Heart right ventricle (tissue), 16 donors: ENCODE results near the gene FRMD8. TPM values are rescaled to one million over a fixed set of nuclear protein-coding genes. Genes with fewer than 3 reads are reported as not detected.

Experiments used
- ATAC-seq, 8 donors: fragments of 200-7000 bp; cut with Tn5 transposase; one replicate each; pipeline ENCODE4 v1.9.1; 2020; ENCODE audit warnings: mild to moderate bottlenecking in 8 of 8, moderate library complexity in 8 of 8, moderate number of reproducible peaks in 1 of 8
- DNase-seq, 2 donors: peaks; one replicate each; pipeline ENCODE4 v3.0.0-alpha.2; 2020
- H3K27ac ChIP-seq, 10 donors: fragments of 200-600 bp; sonication (generic) in 2 of 10; one replicate each; pipeline versions ENCODE4 v1.5.0 to v1.8.0; 2020 to 2022; ENCODE audit warnings: mild to moderate bottlenecking in 3 of 10
- H3K27me3 ChIP-seq, 7 donors: fragments of 200-600 bp; one replicate each; pipeline ENCODE4 v1.8.0; 2021 to 2022; ENCODE audit warnings: mild to moderate bottlenecking in 2 of 7
- H3K36me3 ChIP-seq, 9 donors: fragments of 200-600 bp; sonication (generic) in 1 of 9; one replicate each; pipeline versions ENCODE4 v1.5.0 to v1.8.0; 2020 to 2022; ENCODE audit warnings: mild to moderate bottlenecking in 2 of 9
- H3K4me1 ChIP-seq, 9 donors: fragments of 200-600 bp; sonication (generic) in 1 of 9; one replicate each; pipeline versions ENCODE4 v1.5.0 to v1.8.0; 2020 to 2022; ENCODE audit warnings: mild to moderate bottlenecking in 4 of 9
- H3K4me3 ChIP-seq, 10 donors: fragments of 200-600 bp; sonication (generic) in 2 of 10; one replicate each; pipeline versions ENCODE4 v1.5.0 to v1.8.0; 2020 to 2022; ENCODE audit warnings: mild to moderate bottlenecking in 7 of 10, moderate library complexity in 2 of 10
- H3K9me3 ChIP-seq, 11 donors: fragments of 200-600 bp in 10 of 11; sonication (generic) in 2 of 11; one replicate each; pipeline versions ENCODE4 v1.5.0 to v1.8.0; 2013 to 2022; ENCODE audit warnings: mild to moderate bottlenecking in 2 of 11, control low read depth in 1 of 11, moderate library complexity in 1 of 11
- WGBS, 2 donors: extraction: QIAGEN DNeasy Blood & Tissue Kit; methylation state at CpG; one replicate each; pipeline ENCODE4 v1.1.7; 2013; ENCODE audit warnings: inconsistent platforms in 1 of 2; 5-methylcytosine and 5-hydroxymethylcytosine counted together
- intact Hi-C, 10 donors: fragments of 100-400 bp; cut with DNase I; formaldehyde crosslinking; loops; one replicate each; pipeline versions ENCODE4 v1.11.1 to v1.14.2; 2022
- polyA plus RNA-seq, 2 donors: library from polyadenylated mRNA; stranded (reverse); fragments of 200-250 nt; gene quantifications; one replicate each; pipeline ENCODE4 v1.2.3, GENCODE V29; 2013
- total RNA-seq, 10 donors: library from RNA; stranded (reverse); fragmentation: NEBNext Ultra II Directional in 3 of 10; extraction: Animal tissue kit (Norgen Biotek cat#: 25700) in 3 of 10; gene quantifications; one replicate each; pipeline versions ENCODE4 v1.2.1 to v1.2.4, GENCODE V29; 2021 to 2023
- TF ChIP-seq, protein P1 (sequence below), 9 donors: fragments of 200-600 bp; sonication (generic) in 2 of 9; IDR thresholded peaks; one replicate each; pipeline versions ENCODE4 v1.5.0 to v1.8.0; 2021 to 2022; ENCODE audit warnings: antibody characterized with exemption in 9 of 9, mild to moderate bottlenecking in 5 of 9, moderate library complexity in 1 of 9
- donor health status: Arrhythmogenic right ventricular cardiomyopathy.
- donor health status: ischemic (EF 13 %, LVEDD 7.1; RV severe dilation, severe dysfunction).
- donor health status: healthy with polysubstance abuse.
- donor health status: DM: no; HTN: yes; CAD: no.
- donor health status: DM: no; HTN: no; CAD: no.
- donor health status: ischemic (EF 25% LVEDD 6.9; RV normal size, moderate dysfunction).
- donor health status: ischemic (EF 25% LVEDD 5.7; RV mildly dilated, moderate dysfunction).
- donor health status: healthy.
- donor health status: DM: yes; HTN: yes; CAD: no.
- donor health status: Ischemic cardiomyopathy.
- donor health status: ischemic (EF 35%, LVEDD 5.7; RV mildly dilated, moderate dysfunction).
- donor health status: nonischemic (EF 11% LVEDD 7.7; RV severe dilation, severe dysfunction).
- donor health status: DM: yes; HTN: yes; CAD: no.
- donor health status: PGD.
- donor health status: ischemic (EF 29% LVEDD 5.4; RV normal size, mild dysfunction).
- donor health status: nonischemic (EF 23%, LVEDD 6.1; RV moderate dilation, normal function).

Gene FRMD8
- total and polyA plus RNA-seq, 12 donors: 6.0 to 16.9 (median 12.1) TPM

DNA sequence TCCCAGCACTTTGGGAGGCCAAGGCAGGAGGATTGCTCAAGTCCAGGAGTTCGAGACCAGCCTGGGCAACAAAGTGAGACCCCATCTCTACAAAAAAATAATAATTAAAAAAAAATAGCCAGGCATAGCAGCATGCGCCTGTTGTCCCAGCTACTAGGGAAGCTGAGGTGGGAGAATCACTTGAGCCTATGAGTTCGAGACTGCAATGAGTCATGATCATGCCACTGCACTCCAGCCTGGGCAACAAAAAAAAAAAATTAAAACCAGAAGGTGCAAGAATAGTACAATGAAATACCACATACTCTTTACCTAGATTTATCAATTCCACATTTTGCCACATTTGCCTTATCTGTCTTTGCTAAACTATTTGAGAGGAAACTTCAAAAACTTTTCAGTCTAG, 44.6 kb upstream of the FRMD8 start:
- no peaks in the 10 kb centered on the region for H3K27me3 ChIP-seq
- WGBS, 2 donors: 81 to 84% methylated on average over 3 of the region's 3 CpGs
- TF ChIP-seq, protein P1, sequence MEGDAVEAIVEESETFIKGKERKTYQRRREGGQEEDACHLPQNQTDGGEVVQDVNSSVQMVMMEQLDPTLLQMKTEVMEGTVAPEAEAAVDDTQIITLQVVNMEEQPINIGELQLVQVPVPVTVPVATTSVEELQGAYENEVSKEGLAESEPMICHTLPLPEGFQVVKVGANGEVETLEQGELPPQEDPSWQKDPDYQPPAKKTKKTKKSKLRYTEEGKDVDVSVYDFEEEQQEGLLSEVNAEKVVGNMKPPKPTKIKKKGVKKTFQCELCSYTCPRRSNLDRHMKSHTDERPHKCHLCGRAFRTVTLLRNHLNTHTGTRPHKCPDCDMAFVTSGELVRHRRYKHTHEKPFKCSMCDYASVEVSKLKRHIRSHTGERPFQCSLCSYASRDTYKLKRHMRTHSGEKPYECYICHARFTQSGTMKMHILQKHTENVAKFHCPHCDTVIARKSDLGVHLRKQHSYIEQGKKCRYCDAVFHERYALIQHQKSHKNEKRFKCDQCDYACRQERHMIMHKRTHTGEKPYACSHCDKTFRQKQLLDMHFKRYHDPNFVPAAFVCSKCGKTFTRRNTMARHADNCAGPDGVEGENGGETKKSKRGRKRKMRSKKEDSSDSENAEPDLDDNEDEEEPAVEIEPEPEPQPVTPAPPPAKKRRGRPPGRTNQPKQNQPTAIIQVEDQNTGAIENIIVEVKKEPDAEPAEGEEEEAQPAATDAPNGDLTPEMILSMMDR (IDR thresholded peaks at IDR 0.05): no peak
- H3K4me3 ChIP-seq: no peak overlapping the region
- DNase-seq (no peak), ATAC-seq (no peak)
- intact Hi-C loops: no loop called here
- peak overlapping the region in 5 of 10 donors; percentile 3 to 51 (median 22) for H3K27ac ChIP-seq
- peaks cover 0 to 43% (median 22%) of the 10 kb centered on the region in 9 donors for H3K4me1 ChIP-seq
- H3K9me3 ChIP-seq: no peaks in the 10 kb centered on the region
- H3K36me3 ChIP-seq: peaks cover 5 to 92% (median 68%) of the 10 kb centered on the region in 9 donors

- ATAC-seq (no peak), DNase-seq (no peak)
- Histone ChIP-seq H3K27me3 (peaks cover 0 to 10% (median 0%) of the 10 kb centered on the region in 7 donors), H3K9me3 (no peaks in the 10 kb centered on the region), H3K4me1 (peaks cover 15 to 28% (median 23%) of the 10 kb centered on the region in 9 donors), H3K4me3 (no peak overlapping the region), H3K27ac (no peak overlapping the region), H3K36me3 (peaks cover under 1 to 70% (median 60%) of the 10 kb centered on the region in 9 donors)
- 94 to 95% methylated on average over 2 of the region's 2 CpGs for WGBS, 2 donors
- intact Hi-C loops: no loop called here
- TF ChIP-seq, protein P1 (IDR thresholded peaks at IDR 0.05): no peak
Measured at GRCh38 chr11:65351511-65351910, 34.9 kb upstream of the FRMD8 start.

GRCh38 chr11:65352783-65353182, 33.7 kb upstream of the FRMD8 start:
- DNase-seq: no peak
- H3K4me1 ChIP-seq: peaks cover 15 to 36% (median 23%) of the 10 kb centered on the region in 9 donors
- H3K27me3 ChIP-seq: peaks cover 0 to 16% (median 0%) of the 10 kb centered on the region in 7 donors
- no peaks in the 10 kb centered on the region for H3K9me3 ChIP-seq
- H3K27ac ChIP-seq: no peak overlapping the region
- 80 to 81% methylated on average over 3 of the region's 3 CpGs for WGBS, 2 donors
- ATAC-seq: no peak
- intact Hi-C loops: no loop called here
- no peak overlapping the region for H3K4me3 ChIP-seq
- peaks cover 0 to 57% (median 47%) of the 10 kb centered on the region in 9 donors for H3K36me3 ChIP-seq
- TF ChIP-seq, protein P1 (IDR thresholded peaks at IDR 0.05): peak in 6 of 9 donors; percentile 10 to 37 (median 30)

DNA sequence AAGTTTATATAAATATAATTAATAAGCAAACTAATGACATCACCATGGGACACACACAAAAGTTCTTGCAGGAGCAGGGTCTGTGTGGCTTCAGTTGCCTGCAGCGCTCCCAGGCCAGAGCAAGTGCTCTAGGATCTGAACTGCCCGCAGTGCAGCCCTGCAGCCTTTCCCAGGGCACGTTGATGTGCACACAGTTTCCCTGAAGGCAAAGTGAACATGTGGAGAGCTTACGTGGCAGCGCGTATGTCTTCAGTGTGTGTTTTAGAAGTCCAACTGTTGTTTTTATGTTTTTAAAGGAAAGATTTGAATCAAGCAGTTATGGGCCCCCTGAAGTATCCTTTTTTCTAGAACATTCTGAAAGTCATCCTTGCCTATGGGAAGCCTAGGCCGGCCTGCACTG, 33.1 kb upstream of the FRMD8 start:
- H3K36me3 ChIP-seq: peaks cover 0 to 51% (median 41%) of the 10 kb centered on the region in 9 donors
- H3K27me3 ChIP-seq: peaks cover 0 to 16% (median 0%) of the 10 kb centered on the region in 7 donors
- no peaks in the 10 kb centered on the region for H3K9me3 ChIP-seq
- intact Hi-C loops: no loop called here
- no peak for DNase-seq
- WGBS, 2 donors: 85% methylated on average over 7 of the region's 7 CpGs
- H3K4me1 ChIP-seq: peaks cover 15 to 41% (median 26%) of the 10 kb centered on the region in 9 donors
- TF ChIP-seq, protein P1 (IDR thresholded peaks at IDR 0.05): no peak
- H3K27ac ChIP-seq: peak overlapping the region in 1 of 10 donors; percentile 67
- peak overlapping the region in 3 of 10 donors; percentile 70 to 83 (median 75) for H3K4me3 ChIP-seq
- no peak for ATAC-seq
